K562 (cell line): ENCODE results near the gene PYCR2. TPM values are rescaled to one million over a fixed set of nuclear protein-coding genes. Genes with fewer than 3 reads are reported as not detected.
A peak's percentile ranks its signal among the peaks of the same experiment; 100 is the strongest.

Experiments
- ATAC-seq: fragments of 200-7000 bp; cut with Tn5 transposase; 3 replicates; pipeline ENCODE4 v1.9.1; 2020; ENCODE audit warnings: moderate library complexity
- BruUV-seq: library from RNA; stranded (reverse); fragments of 400-500 nt; replicated peaks from 2 replicates; lab custom pipeline; 2021; lab: Mats Ljungman, UMichigan
- CTCF ChIA-PET: fragments of 300-600 bp; formaldehyde crosslinking; extraction: SDS; loops from one replicate; lab custom pipeline; 2021; ENCODE audit warnings: low intra/inter-chr PET ratio; lab: Yijun Ruan, JAX
- POLR2A ChIA-PET: fragments of 300-600, 350-650 bp; sonication (Branson Sonifier 250); formaldehyde crosslinking; extraction: SDS; loops from one replicate; lab custom pipeline; 2021; ENCODE audit warnings: antibody characterized with exemption, inconsistent platforms; lab: Yijun Ruan, JAX
- DNase-seq, 4 experiments: peaks; one replicate each; pipeline versions ENCODE4 v3.0.0 to v3.0.0-alpha.2; 2011 to 2018; ENCODE audit warnings: low spot score in 3 of 4, mixed read lengths in 3 of 4; ENCODE audit errors: extremely low read depth in 1 of 4
- FAIRE-seq: peaks from 2 replicates; lab custom pipeline; 2011; peaks lifted over from hg19 to GRCh38; lab: Jason Lieb, UNC
- H2AFZ ChIP-seq: 2 replicates; pipeline ENCODE4 v1.6.0; 2011; ENCODE audit warnings: low read depth, low read length, control low read depth, inconsistent platforms
- H3K27ac ChIP-seq: fragments of 200-600 bp; 3 replicates; pipeline ENCODE4 v1.8.0; 2011; ENCODE audit warnings: low read depth, mild to moderate bottlenecking, control low read depth, inconsistent platforms, low read length, moderate library complexity, mixed read lengths; ENCODE audit errors: extremely low read depth
- H3K27me3 ChIP-seq, 2 experiments: fragments of 300-600 bp in 1 of 2; 2 replicates in 1 of 2; 3 replicates in 1 of 2; pipeline versions ENCODE4 v1.6.0 to v1.8.0; 2011; ENCODE audit warnings: inconsistent platforms in 2 of 2, low read length in 2 of 2, mild to moderate bottlenecking in 1 of 2, mixed read lengths in 1 of 2, moderate library complexity in 1 of 2; ENCODE audit not compliant: control insufficient read depth in 2 of 2, insufficient read depth in 2 of 2
- H3K36me3 ChIP-seq: fragments of 300-600 bp; 3 replicates; pipeline ENCODE4 v1.8.0; 2011; ENCODE audit warnings: mild to moderate bottlenecking, low read length, inconsistent platforms; ENCODE audit not compliant: control insufficient read depth, insufficient read depth
- H3K4me1 ChIP-seq, 2 experiments: fragments of 200-600 bp in 1 of 2; replicated peaks in 1 of 2; 2 replicates in 1 of 2; 3 replicates in 1 of 2; pipeline versions ENCODE4 v1.5.1 to v1.8.0; 2011; ENCODE audit warnings: inconsistent platforms in 2 of 2, low read length in 2 of 2, mild to moderate bottlenecking in 1 of 2, mixed read lengths in 1 of 2, moderate library complexity in 1 of 2; ENCODE audit not compliant: control insufficient read depth in 2 of 2, insufficient read depth in 2 of 2
- H3K4me2 ChIP-seq: 2 replicates; pipeline ENCODE4 v1.6.1; 2011; ENCODE audit warnings: low read length, control low read depth, inconsistent platforms, mixed read lengths; ENCODE audit not compliant: insufficient read depth
- H3K4me3 ChIP-seq: fragments of 200-600 bp; sonication (generic), shearing (Covaris generic); 2 replicates; pipeline ENCODE4 v1.5.1; 2016; ENCODE audit warnings: control low read depth, inconsistent platforms
- H3K79me2 ChIP-seq: fragments of 200-600 bp; 3 replicates; pipeline ENCODE4 v1.8.0; 2011; ENCODE audit warnings: low read length, inconsistent platforms; ENCODE audit not compliant: control insufficient read depth, insufficient read depth
- H3K9ac ChIP-seq, 2 experiments: 2 replicates each; pipeline versions ENCODE4 v1.6.0 to v1.6.1; 2011; ENCODE audit warnings: low read depth in 2 of 2, low read length in 2 of 2, control low read depth in 1 of 2, inconsistent platforms in 1 of 2, mild to moderate bottlenecking in 1 of 2, mixed read lengths in 1 of 2; ENCODE audit not compliant: insufficient read depth in 1 of 2
- H3K9me1 ChIP-seq: one replicate; pipeline ENCODE4 v1.6.0; 2011; ENCODE audit warnings: inconsistent platforms, mild to moderate bottlenecking, low read length, moderate library complexity; ENCODE audit not compliant: control insufficient read depth, insufficient read depth
- H3K9me3 ChIP-seq: replicated peaks from 2 replicates; pipeline ENCODE4 v1.5.1; 2011; ENCODE audit warnings: low read depth, low read length, inconsistent platforms; ENCODE audit not compliant: control insufficient read depth, insufficient read depth
- H4K20me1 ChIP-seq: replicated peaks from 2 replicates; pipeline ENCODE4 v1.6.1; 2011; ENCODE audit warnings: low read length, inconsistent platforms, mixed read lengths; ENCODE audit not compliant: control insufficient read depth, insufficient read depth
- CBX5 ChIP-seq: IDR thresholded peaks from 2 replicates; pipeline ENCODE4 v1.6.1; 2014; ENCODE audit warnings: low read depth, borderline replicate concordance
- CHD2 ChIP-seq: IDR thresholded peaks from 2 replicates; pipeline ENCODE4 v1.6.1; 2011; ENCODE audit warnings: low read depth, low read length
- FOS ChIP-seq: IDR thresholded peaks from 3 replicates; pipeline ENCODE4 v1.6.1; 2011; ENCODE audit not compliant: insufficient read length; ENCODE audit errors: extremely low read depth
- HDAC1 ChIP-seq, 2 experiments: fragments of 450-650 bp; IDR thresholded peaks; 2 replicates each; pipeline ENCODE4 v1.6.1; 2016 to 2017; ENCODE audit warnings: inconsistent platforms in 1 of 2, mild to moderate bottlenecking in 1 of 2, moderate library complexity in 1 of 2
- KAT8 ChIP-seq: fragments of 450-650 bp; IDR thresholded peaks from 2 replicates; pipeline ENCODE4 v1.6.1; 2016; ENCODE audit warnings: low read depth, mild to moderate bottlenecking
- NR2F6 ChIP-seq: fragments of 450-650 bp; formaldehyde crosslinking; IDR thresholded peaks from 2 replicates; pipeline ENCODE4 v1.4.0; 2020; ENCODE audit warnings: mild to moderate bottlenecking
- PTTG1 ChIP-seq: fragments of 450-650 bp; IDR thresholded peaks from 2 replicates; pipeline ENCODE4 v1.6.1; 2016; ENCODE audit warnings: low read depth, mild to moderate bottlenecking, missing genetic modification characterization, missing compliant biosample characterization
- PYGO2 ChIP-seq: fragments of 450-650 bp; IDR thresholded peaks from 2 replicates; pipeline ENCODE4 v1.6.1; 2016; ENCODE audit warnings: mild to moderate bottlenecking, missing genetic modification characterization, moderate library complexity, missing compliant biosample characterization
- SP2 ChIP-seq: IDR thresholded peaks from 2 replicates; pipeline ENCODE4 v1.6.1; 2011; ENCODE audit warnings: mild to moderate bottlenecking, low read depth, low read length, moderate library complexity; ENCODE audit not compliant: poor library complexity, severe bottlenecking; ENCODE audit errors: extremely low read depth
- XRCC3 ChIP-seq: fragments of 450-650 bp; IDR thresholded peaks from 2 replicates; pipeline ENCODE4 v1.6.1; 2017; ENCODE audit warnings: mild to moderate bottlenecking, moderate library complexity
- ZC3H4 ChIP-seq: sonication (generic); formaldehyde crosslinking; IDR thresholded peaks from 2 replicates; pipeline ENCODE4 v1.9.0; 2021; ENCODE audit warnings: missing genetic modification reagents, borderline replicate concordance
- ZNF121 ChIP-seq: sonication (generic); formaldehyde crosslinking; conservative IDR thresholded peaks from 2 replicates; pipeline ENCODE4 v1.8.0; 2022; ENCODE audit warnings: missing genetic modification reagents
- ZNF197 ChIP-seq: fragments of 200-800 bp; sonication (Bioruptor generic); IDR thresholded peaks from 2 replicates; pipeline ENCODE4 v1.6.1; 2016; ENCODE audit warnings: low read depth, missing genetic modification characterization, missing compliant biosample characterization
- ZNF347 ChIP-seq: fragments of 450-650 bp; formaldehyde crosslinking; IDR thresholded peaks from 2 replicates; pipeline ENCODE4 v1.4.0; 2020; ENCODE audit warnings: low read depth, mild to moderate bottlenecking, moderate library complexity
- ZNF551 ChIP-seq: fragments of 250-450 bp; sonication (Bioruptor Pico); IDR thresholded peaks from 2 replicates; pipeline ENCODE4 v1.5.0; 2021; ENCODE audit warnings: mild to moderate bottlenecking, moderate library complexity
- WGBS: fragments of 100-300 bp; shearing (Covaris generic); methylation state at CpG from one replicate; pipeline ENCODE4 v1.1.6; 2016; ENCODE audit warnings: low coverage, mixed read lengths; ENCODE audit not compliant: insufficient coverage; ENCODE audit errors: missing lambda C conversion rate; 5-methylcytosine and 5-hydroxymethylcytosine counted together
- in situ Hi-C: fragments of 300-500 bp; cut with MboI; formaldehyde crosslinking; loops from 4 replicates; pipeline ENCODE4 v1.15.0; 2018; ENCODE audit warnings: inconsistent platforms, mixed read lengths
- intact Hi-C: fragments of 100-400 bp; cut with micrococcal nuclease; formaldehyde crosslinking; loops from 2 replicates; pipeline ENCODE4 v1.14.2; 2022
- polyA plus RNA-seq, 8 experiments: library from polyadenylated mRNA; depleted of rRNA in 4 of 8; stranded (reverse) in 5 of 8; unstranded in 3 of 8; fragments of >200 nt; fragmentation: Nextera tagmentation in 2 of 8; fragmentation: Illumina TruSeq in 1 of 8; extraction: Ambion mirVana in 2 of 8; extraction: Trizol in 1 of 8; gene quantifications; 2 replicates each; pipeline versions ENCODE4 v1.2.1 to v1.2.3, GENCODE V29; 2011 to 2014; ENCODE audit warnings: inconsistent platforms in 1 of 8, missing spikeins in 1 of 8
- total RNA-seq, 7 experiments: library from RNA; depleted of rRNA in 6 of 7; stranded (reverse); fragments of >200 nt in 6 of 7; fragmentation: Illumina TruSeq in 2 of 7; extraction: Trizol in 2 of 7; gene quantifications; 2 replicates each; pipeline versions ENCODE4 v1.2.1 to v1.2.3, GENCODE V29; 2011 to 2021; ENCODE audit warnings: low replicate concordance in 1 of 7
- TF ChIP-seq, protein P1 (sequence below): fragments of 250-450 bp; sonication (Bioruptor Pico); IDR thresholded peaks from 2 replicates; pipeline ENCODE4 v1.5.0; 2021; ENCODE audit warnings: mild to moderate bottlenecking, borderline replicate concordance
- TF ChIP-seq, protein P2 (sequence below), 2 experiments: fragments of 450-650 bp; conservative IDR thresholded peaks; 2 replicates each; pipeline ENCODE4 v1.6.1; 2017; ENCODE audit warnings: mild to moderate bottlenecking in 2 of 2, moderate library complexity in 2 of 2

PYCR2 gene
- total and polyA plus RNA-seq, 9 of the 15 experiments (the other 6 are each of a cell fraction or from before 2014, with no cell fraction given), result 5.5 to 219 (median 127) TPM

DNA sequence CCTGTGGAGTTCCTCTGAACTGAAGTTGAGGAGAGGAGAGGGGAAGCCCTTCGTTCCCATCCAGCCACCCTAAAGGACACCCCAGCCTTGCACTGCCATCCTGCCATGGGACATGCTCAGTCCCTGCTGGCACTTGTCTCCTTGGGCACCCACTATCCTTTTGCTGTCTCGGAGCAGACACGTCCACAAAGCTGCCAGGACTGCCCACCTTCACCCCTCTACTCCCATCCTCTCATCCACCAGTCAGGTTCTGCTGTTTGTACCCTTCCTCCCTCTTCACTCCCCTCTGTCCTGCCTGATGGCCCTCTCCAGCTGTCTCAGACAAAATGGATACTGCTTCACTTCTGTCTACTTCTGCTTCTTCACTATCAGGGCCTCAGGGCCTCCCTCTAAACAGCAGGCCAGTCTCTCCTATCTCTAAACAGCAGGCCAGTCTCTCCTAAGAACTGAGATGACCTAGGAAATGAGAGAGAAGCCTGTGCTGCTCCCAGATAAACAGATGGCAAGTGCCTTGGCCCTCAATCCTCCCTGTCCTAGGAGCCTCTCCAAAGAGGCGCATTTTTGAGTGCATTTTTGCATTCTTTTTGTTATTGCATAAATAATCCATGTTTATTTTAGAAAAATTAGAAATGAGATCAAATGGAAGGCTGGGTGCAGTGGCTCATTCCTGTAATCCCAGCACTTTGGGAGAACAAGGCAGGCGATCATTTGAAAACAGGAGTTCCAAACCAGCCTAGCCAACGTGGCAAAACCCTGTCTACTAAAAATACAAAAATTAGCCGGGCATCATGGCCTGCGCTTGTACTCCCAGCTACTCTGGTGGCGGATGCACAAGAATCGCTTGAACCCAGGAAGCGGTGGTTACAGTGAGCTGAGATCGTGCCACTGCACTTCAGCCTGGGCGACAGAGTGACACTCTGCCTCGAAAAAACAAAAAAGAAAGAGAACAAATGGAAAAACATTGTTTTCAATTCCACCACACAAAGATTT, 4.4 kb upstream of the PYCR2 start:
- ChIA-PET POLR2A (interaction anchor here (0.6 to 1.5 kb wide), 4 partner anchors 8 to 261 kb away, joined by 3 to 5 read pairs (median 4); no protein-coding TSS in a partner anchor), CTCF (no interaction called here)
- BruUV-seq, result no TSS peak
- TF ChIP-seq SP2 (no peak), HDAC1 (IDR thresholded peaks at IDR 0.05) (peak; percentile 82 to 88; a peak in 3 of 4 replicates), ZNF551 (CRISPR knock-in tag) (no peak), ZNF347 (CRISPR knock-in tag) (no peak), CHD2 (no peak; the same call in 1 of the 2 replicates), KAT8 (peak; percentile 92), ZNF197 (peak; percentile 97; the same call in 1 of the 2 replicates), CBX5 (no peak), NR2F6 (0 out of 2 replicates have a peak, but pooled peaks have one; percentile 31), PYGO2 (peak; percentile 84), XRCC3 (no peak), PTTG1 (tag) (peak; percentile 79), ZNF121 (CRISPR knock-in tag) (no peak), FOS (no peak), ZC3H4 (no peak)
- TF ChIP-seq, protein P1, sequence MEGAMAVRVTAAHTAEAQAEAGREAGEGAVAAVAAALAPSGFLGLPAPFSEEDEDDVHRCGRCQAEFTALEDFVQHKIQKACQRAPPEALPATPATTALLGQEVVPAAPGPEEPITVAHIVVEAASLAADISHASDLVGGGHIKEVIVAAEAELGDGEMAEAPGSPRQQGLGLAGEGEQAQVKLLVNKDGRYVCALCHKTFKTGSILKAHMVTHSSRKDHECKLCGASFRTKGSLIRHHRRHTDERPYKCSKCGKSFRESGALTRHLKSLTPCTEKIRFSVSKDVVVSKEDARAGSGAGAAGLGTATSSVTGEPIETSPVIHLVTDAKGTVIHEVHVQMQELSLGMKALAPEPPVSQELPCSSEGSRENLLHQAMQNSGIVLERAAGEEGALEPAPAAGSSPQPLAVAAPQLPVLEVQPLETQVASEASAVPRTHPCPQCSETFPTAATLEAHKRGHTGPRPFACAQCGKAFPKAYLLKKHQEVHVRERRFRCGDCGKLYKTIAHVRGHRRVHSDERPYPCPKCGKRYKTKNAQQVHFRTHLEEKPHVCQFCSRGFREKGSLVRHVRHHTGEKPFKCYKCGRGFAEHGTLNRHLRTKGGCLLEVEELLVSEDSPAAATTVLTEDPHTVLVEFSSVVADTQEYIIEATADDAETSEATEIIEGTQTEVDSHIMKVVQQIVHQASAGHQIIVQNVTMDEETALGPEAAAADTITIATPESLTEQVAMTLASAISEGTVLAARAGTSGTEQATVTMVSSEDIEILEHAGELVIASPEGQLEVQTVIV (CRISPR knock-in tag), result no peak
- TF ChIP-seq, protein P2, sequence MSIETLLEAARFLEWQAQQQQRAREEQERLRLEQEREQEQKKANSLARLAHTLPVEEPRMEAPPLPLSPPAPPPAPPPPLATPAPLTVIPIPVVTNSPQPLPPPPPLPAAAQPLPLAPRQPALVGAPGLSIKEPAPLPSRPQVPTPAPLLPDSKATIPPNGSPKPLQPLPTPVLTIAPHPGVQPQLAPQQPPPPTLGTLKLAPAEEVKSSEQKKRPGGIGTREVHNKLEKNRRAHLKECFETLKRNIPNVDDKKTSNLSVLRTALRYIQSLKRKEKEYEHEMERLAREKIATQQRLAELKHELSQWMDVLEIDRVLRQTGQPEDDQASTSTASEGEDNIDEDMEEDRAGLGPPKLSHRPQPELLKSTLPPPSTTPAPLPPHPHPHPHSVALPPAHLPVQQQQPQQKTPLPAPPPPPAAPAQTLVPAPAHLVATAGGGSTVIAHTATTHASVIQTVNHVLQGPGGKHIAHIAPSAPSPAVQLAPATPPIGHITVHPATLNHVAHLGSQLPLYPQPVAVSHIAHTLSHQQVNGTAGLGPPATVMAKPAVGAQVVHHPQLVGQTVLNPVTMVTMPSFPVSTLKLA (conservative IDR thresholded peaks at IDR 0.05), result peak in 1 of 2 experiments; percentile 63; a peak in 1 of 4 replicates

More for the DNA sequence above, 4.4 kb upstream of the PYCR2 start:
- WGBS, result 18% methylated on average over 14 of the region's 14 CpGs
- Histone ChIP-seq H3K4me3 (0 out of 2 replicates have a peak overlapping the region, but pooled peaks have one; percentile 4), H4K20me1 (no peaks in the 10 kb centered on the region), H3K9ac (peak overlapping the region; percentile 82 to 87), H3K4me1 (peaks cover 53 to 62% of the 10 kb centered on the region in 2 experiments), H3K9me1 (no peaks in the 10 kb centered on the region), H3K27ac (peak overlapping the region; percentile 98), H3K36me3 (no peaks in the 10 kb centered on the region), H2AFZ (peak overlapping the region; percentile 76), H3K9me3 (no peaks in the 10 kb centered on the region), H3K4me2 (peak overlapping the region; percentile 88), H3K27me3 (no peaks in the 10 kb centered on the region), H3K79me2 (peaks cover 10% of the 10 kb centered on the region)
- peak; percentile 95 to 98 (median 96) for DNase-seq
- intact Hi-C loops (loop anchor here (2.0 to 5.0 kb wide), 3 partner anchors 34 to 134 kb away; partner anchors contain the start of genes H3-3A and SDE2), in situ Hi-C loops (no loop called here)
- FAIRE-seq, result peak; percentile 98
- ATAC-seq, result peak; percentile 66
